B cell (primary cell): ENCODE results near the gene RIC8A. TPM values are rescaled to one million over a fixed set of nuclear protein-coding genes. Genes with fewer than 3 reads are reported as not detected.

Experiments
- ATAC-seq: fragments of 200-7000 bp; cut with Tn5 transposase; one replicate; pipeline ENCODE4 v1.10.0; 2021; ENCODE audit warnings: low read depth, mild to moderate bottlenecking, moderate number of reproducible peaks, moderate library complexity
- CTCF ChIA-PET: fragments of 350-600 bp; sonication (Branson Sonifier 250); formaldehyde crosslinking; loops from one replicate; lab custom pipeline; 2021; ENCODE audit warnings: antibody characterized with exemption, inconsistent platforms; lab: Charles Lee
- POLR2A ChIA-PET: fragments of 350-600 bp; sonication (Branson Sonifier 250); formaldehyde crosslinking; loops from one replicate; lab custom pipeline; 2021; ENCODE audit warnings: antibody characterized with exemption; lab: Charles Lee
- DNase-seq: peaks from one replicate; pipeline ENCODE4 v3.0.0; 2013
- H2AFZ ChIP-seq: 2 replicates; pipeline ENCODE4 v1.6.1; 2012; ENCODE audit warnings: mild to moderate bottlenecking, low read depth, low read length; ENCODE audit not compliant: insufficient read depth, poor library complexity, severe bottlenecking
- H3K27ac ChIP-seq, 2 donors: 1 replicate in 1 of 2; 2 replicates in 1 of 2; pipeline ENCODE4 v1.5.1; 2012 to 2013; ENCODE audit warnings: low read length in 2 of 2, mild to moderate bottlenecking in 2 of 2, moderate library complexity in 1 of 2
- H3K27me3 ChIP-seq, 4 experiments: fragments of 200-600 bp in 1 of 4; sonication (generic) in 1 of 4; replicated peaks in 1 of 4; 1 replicate in 2 of 4; 2 replicates in 2 of 4; pipeline versions ENCODE4 v1.6.1 to v1.7.0; 2013 to 2016; ENCODE audit warnings: low read length in 3 of 4, mild to moderate bottlenecking in 2 of 4, mixed read lengths in 1 of 4, moderate library complexity in 1 of 4; ENCODE audit not compliant: insufficient read depth in 4 of 4, control insufficient read depth in 3 of 4; ENCODE audit errors: control extremely low read depth in 1 of 4
- H3K36me3 ChIP-seq, 2 experiments: replicated peaks in 1 of 2; 1 replicate in 1 of 2; 2 replicates in 1 of 2; pipeline versions ENCODE4 v1.6.1 to v1.7.1; 2013; ENCODE audit warnings: low read length in 1 of 2; ENCODE audit not compliant: insufficient read depth in 2 of 2, control insufficient read depth in 1 of 2; ENCODE audit errors: control extremely low read depth in 1 of 2, extremely low read depth in 1 of 2
- H3K4me1 ChIP-seq, 2 donors: fragments of 200-600 bp in 1 of 2; sonication (generic) in 1 of 2; 1 replicate in 1 of 2; 2 replicates in 1 of 2; pipeline versions ENCODE4 v1.5.1 to v1.6.1; 2013 to 2017; ENCODE audit warnings: low read length in 2 of 2; ENCODE audit not compliant: control insufficient read depth in 2 of 2, insufficient read depth in 2 of 2
- H3K4me2 ChIP-seq: replicated peaks from 2 replicates; pipeline ENCODE3; 2012; ENCODE audit warnings: mild to moderate bottlenecking, low read depth, low read length; ENCODE audit not compliant: poor library complexity, severe bottlenecking
- H3K4me3 ChIP-seq, 5 experiments: fragments of 200-600 bp in 1 of 5; sonication (generic) in 1 of 5; 1 replicate in 3 of 5; 2 replicates in 2 of 5; pipeline versions ENCODE4 v1.5.1 to v1.7.0; 2011 to 2016; ENCODE audit warnings: low read length in 4 of 5, mild to moderate bottlenecking in 4 of 5, low read depth in 2 of 5, control low read depth in 1 of 5, moderate library complexity in 1 of 5; ENCODE audit not compliant: insufficient read depth in 1 of 5; ENCODE audit errors: control extremely low read depth in 1 of 5, extremely low read depth in 1 of 5
- H3K79me2 ChIP-seq: fragments of 200-600 bp; sonication (generic); one replicate; pipeline ENCODE4 v1.6.0; 2016; ENCODE audit warnings: low read length; ENCODE audit not compliant: control insufficient read depth, insufficient read depth
- H3K9ac ChIP-seq: fragments of 200-600 bp; sonication (generic); 2 replicates; pipeline ENCODE4 v1.6.1; 2017; ENCODE audit warnings: mild to moderate bottlenecking, low read length, moderate library complexity
- H3K9me3 ChIP-seq, 3 donors: one replicate each; pipeline versions ENCODE4 v1.6.1 to v1.7.1; 2013; ENCODE audit warnings: low read length in 2 of 3; ENCODE audit not compliant: control insufficient read depth in 2 of 3, insufficient read depth in 1 of 3; ENCODE audit errors: control extremely low read depth in 1 of 3
- H4K20me1 ChIP-seq: 2 replicates; pipeline ENCODE4 v1.6.0; 2012; ENCODE audit warnings: mild to moderate bottlenecking, low read length; ENCODE audit not compliant: insufficient read depth, control insufficient read depth, poor library complexity, severe bottlenecking
- H3K27ac Mint-ChIP-seq: one replicate; pipeline ENCODE4 v1.8.0; 2021; ENCODE audit warnings: mixed read lengths
- H3K27me3 Mint-ChIP-seq: one replicate; pipeline ENCODE4 v1.8.0; 2021; ENCODE audit warnings: mixed read lengths
- H3K4me1 Mint-ChIP-seq: one replicate; pipeline ENCODE4 v1.8.0; 2021; ENCODE audit warnings: mixed read lengths
- H3K4me3 Mint-ChIP-seq: one replicate; pipeline ENCODE4 v1.8.0; 2021; ENCODE audit warnings: mixed read lengths
- H3K9me3 Mint-ChIP-seq: one replicate; pipeline ENCODE4 v1.8.0; 2022; ENCODE audit warnings: mixed read lengths; ENCODE audit not compliant: insufficient read depth
- EZH2 ChIP-seq: IDR thresholded peaks from 2 replicates; pipeline ENCODE4 v1.6.1; 2012; ENCODE audit warnings: borderline replicate concordance, low read depth, mild to moderate bottlenecking, moderate library complexity, low read length; ENCODE audit not compliant: insufficient read depth, poor library complexity, severe bottlenecking
- WGBS: methylation state at CpG from one replicate; pipeline ENCODE4 v1.1.5; 2013; ENCODE audit warnings: missing lambda C conversion rate; ENCODE audit not compliant: insufficient coverage; 5-methylcytosine and 5-hydroxymethylcytosine counted together
- intact Hi-C: fragments of 100-400 bp; cut with micrococcal nuclease; formaldehyde crosslinking; loops from one replicate; pipeline ENCODE4 v1.10.0; 2022
- polyA plus RNA-seq: library from polyadenylated mRNA; depleted of rRNA; stranded (reverse); fragments of >200 nt; gene quantifications from 2 replicates; pipeline ENCODE4 v1.2.3, GENCODE V29; 2012
- total RNA-seq, 2 donors: library from RNA; stranded (reverse); fragments of 120-200 nt in 1 of 2; gene quantifications; 1 replicate in 1 of 2; 2 replicates in 1 of 2; pipeline versions ENCODE4 v1.2.3 to v1.2.4, GENCODE V29; 2013 to 2022
- TF ChIP-seq, protein P1 (sequence below): fragments of 200-600 bp; IDR thresholded peaks from one replicate; pipeline ENCODE4 v1.8.0; 2022; ENCODE audit warnings: antibody characterized with exemption, mild to moderate bottlenecking

Gene RIC8A
- total and polyA plus RNA-seq, 2 donors (not counting 1 experiment from before 2014, with no cell fraction given) = 100 to 102 TPM

DNA sequence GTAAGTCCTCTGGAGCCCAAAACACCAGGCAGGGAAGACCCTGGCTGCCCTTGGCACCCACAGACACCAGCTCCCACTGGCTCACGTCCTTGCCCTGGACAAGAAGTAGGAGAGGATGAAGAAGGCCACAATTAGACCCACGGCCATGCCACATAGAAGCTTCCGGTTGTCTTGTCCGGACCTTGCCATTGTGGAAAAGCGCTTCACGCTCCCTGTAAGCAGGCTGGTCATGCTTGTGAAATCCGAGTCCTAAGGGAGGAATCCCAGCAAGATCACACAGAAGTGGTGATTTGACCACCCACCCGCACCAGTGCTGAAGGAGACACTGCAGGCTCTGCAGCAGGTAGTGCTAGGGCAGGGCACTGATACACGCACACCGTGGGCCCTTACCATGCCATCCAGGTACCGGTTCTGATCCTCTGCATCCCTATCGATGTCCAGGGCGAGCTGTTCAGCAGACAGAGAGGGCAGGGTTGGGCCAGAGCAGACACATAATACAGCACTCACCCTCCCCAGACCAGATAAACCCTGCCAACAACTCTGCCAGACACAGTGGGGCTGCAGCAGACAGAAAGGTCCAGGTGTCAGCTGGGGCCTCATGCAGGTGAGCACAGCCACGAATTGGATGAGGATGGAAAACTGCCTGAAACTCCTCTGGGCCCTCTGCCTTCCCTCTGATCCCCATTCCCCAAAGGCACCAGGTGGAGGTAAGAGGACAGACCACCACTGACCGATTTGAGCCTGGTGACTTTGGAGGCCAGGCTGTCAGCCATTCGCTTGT, 2.1 kb upstream of the RIC8A start:
- Histone ChIP-seq H3K79me2 (peaks cover 64% of the 10 kb centered on the region), H3K9ac (no peak overlapping the region), H2AFZ (no peak overlapping the region), H3K36me3 (peaks cover 0 to 41% of the 10 kb centered on the region in 2 experiments), H4K20me1 (peaks cover 70% of the 10 kb centered on the region), H3K9me3 (no peaks in the 10 kb centered on the region), H3K4me2 (peak overlapping the region; percentile 98), H3K27me3 (no peaks in the 10 kb centered on the region), H3K4me3 (no peak overlapping the region), H3K27ac (no peak overlapping the region), H3K4me1 (peaks cover 26 to 44% of the 10 kb centered on the region in 2 donors)
- CTCF ChIA-PET = interaction anchor here (2.1 to 4.0 kb wide), 2 partner anchors 46 to 245 kb away, joined by 6 to 33 read pairs; partner anchors contain the start of gene PTDSS2
- H3K27ac Mint-ChIP-seq = peak overlapping the region; percentile 100
- ATAC-seq (no peak), DNase-seq (no peak)
- H3K4me3 Mint-ChIP-seq = peak overlapping the region; percentile 98
- 97% methylated on average over 13 of the region's 16 CpGs for whole genome bisulfite sequencing
- TF ChIP-seq, protein P1, sequence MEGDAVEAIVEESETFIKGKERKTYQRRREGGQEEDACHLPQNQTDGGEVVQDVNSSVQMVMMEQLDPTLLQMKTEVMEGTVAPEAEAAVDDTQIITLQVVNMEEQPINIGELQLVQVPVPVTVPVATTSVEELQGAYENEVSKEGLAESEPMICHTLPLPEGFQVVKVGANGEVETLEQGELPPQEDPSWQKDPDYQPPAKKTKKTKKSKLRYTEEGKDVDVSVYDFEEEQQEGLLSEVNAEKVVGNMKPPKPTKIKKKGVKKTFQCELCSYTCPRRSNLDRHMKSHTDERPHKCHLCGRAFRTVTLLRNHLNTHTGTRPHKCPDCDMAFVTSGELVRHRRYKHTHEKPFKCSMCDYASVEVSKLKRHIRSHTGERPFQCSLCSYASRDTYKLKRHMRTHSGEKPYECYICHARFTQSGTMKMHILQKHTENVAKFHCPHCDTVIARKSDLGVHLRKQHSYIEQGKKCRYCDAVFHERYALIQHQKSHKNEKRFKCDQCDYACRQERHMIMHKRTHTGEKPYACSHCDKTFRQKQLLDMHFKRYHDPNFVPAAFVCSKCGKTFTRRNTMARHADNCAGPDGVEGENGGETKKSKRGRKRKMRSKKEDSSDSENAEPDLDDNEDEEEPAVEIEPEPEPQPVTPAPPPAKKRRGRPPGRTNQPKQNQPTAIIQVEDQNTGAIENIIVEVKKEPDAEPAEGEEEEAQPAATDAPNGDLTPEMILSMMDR = no peak
- no peak for TF ChIP-seq EZH2
- intact Hi-C loops = loop anchor here (5.0 kb wide), 2 partner anchors 332 to 592 kb away; partner anchors contain the start of genes HRAS, LRRC56 and SLC25A22
- POLR2A ChIA-PET = interaction anchor here (0.5 to 0.9 kb wide), 2 partner anchors 127 to 209 kb away, joined by 3 read pairs; partner anchors contain the start of gene SIGIRR
- peaks cover 55% of the 10 kb centered on the region for H3K4me1 Mint-ChIP-seq
- H3K27me3 Mint-ChIP-seq = no peaks in the 10 kb centered on the region
- H3K9me3 Mint-ChIP-seq = no peaks in the 10 kb centered on the region

DNA sequence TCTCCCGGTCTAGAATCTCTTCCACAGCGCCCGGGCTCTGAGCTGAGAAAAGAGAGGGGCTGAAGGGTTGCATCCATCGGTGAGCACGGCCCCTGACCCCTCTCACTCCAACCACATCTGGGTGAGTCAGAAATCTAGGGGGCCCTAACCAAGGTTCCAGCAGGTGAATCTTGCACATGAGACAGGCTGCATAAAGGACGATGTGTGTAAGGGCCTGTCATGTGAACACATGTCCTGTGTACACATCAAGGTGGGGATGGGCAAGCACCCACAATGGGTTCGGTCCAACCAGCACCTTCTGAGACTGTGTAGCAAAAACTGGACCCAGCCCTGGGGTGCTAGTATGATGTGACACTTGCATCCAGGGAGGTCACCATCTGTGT, 1.5 kb upstream of the RIC8A start:
- Histone ChIP-seq H3K79me2 (peaks cover 67% of the 10 kb centered on the region), H3K9ac (peak overlapping the region; percentile 93)
- TF ChIP-seq, protein P1 = no peak
- TF ChIP-seq EZH2 = no peak

More for the DNA sequence above, 1.5 kb upstream of the RIC8A start:
- 86% methylated on average over 2 of the region's 7 CpGs for WGBS
- no peak overlapping the region for H3K27ac ChIP-seq
- DNase-seq (no peak), ATAC-seq (no peak)
- Mint-ChIP-seq H3K4me3 (peak overlapping the region; percentile 98), H3K9me3 (no peaks in the 10 kb centered on the region), H3K27me3 (no peaks in the 10 kb centered on the region), H3K4me1 (peaks cover 57% of the 10 kb centered on the region), H3K27ac (peak overlapping the region; percentile 100)
- H4K20me1 ChIP-seq = peaks cover 76% of the 10 kb centered on the region
- CTCF ChIA-PET = interaction anchor here (1.3 to 4.0 kb wide), 4 partner anchors 45 to 244 kb away, joined by 4 to 33 read pairs (median 6); partner anchors contain the start of gene PTDSS2
- intact Hi-C loops = loop anchor here (5.0 kb wide), 2 partner anchors 331 to 591 kb away; partner anchors contain the start of genes HRAS, LRRC56 and SLC25A22
- peaks cover 26 to 47% of the 10 kb centered on the region in 2 donors for H3K4me1 ChIP-seq
- H3K4me3 ChIP-seq = peak overlapping the region in 4 of 5 experiments; percentile 87 to 98 (median 90)
- no peak overlapping the region for H2AFZ ChIP-seq
- peak overlapping the region; percentile 98 for H3K4me2 ChIP-seq
- POLR2A ChIA-PET = interaction anchor here (0.9 to 3.2 kb wide), 2 partner anchors 30 to 209 kb away, joined by 3 to 25 read pairs; partner anchors contain the start of genes PSMD13, SIGIRR and SIRT3
- H3K9me3 ChIP-seq = no peaks in the 10 kb centered on the region
- peaks cover 0 to 43% of the 10 kb centered on the region in 2 experiments for H3K36me3 ChIP-seq
- no peaks in the 10 kb centered on the region for H3K27me3 ChIP-seq
